NCI-H2196 (cell line): Measurements from ENCODE around the gene TVP23B.
"Not testable (repeated sequence)": the region's sequence is repeated elsewhere in the genome, so short reads cannot be mapped to it uniquely, and the experiment has no call there.

Experiments
- DNase-seq: peaks from one replicate; lab custom pipeline; 2025; ENCODE audit not compliant: unreplicated experiment; lab: John Stamatoyannopoulos, UW

The TVP23B gene

DNA sequence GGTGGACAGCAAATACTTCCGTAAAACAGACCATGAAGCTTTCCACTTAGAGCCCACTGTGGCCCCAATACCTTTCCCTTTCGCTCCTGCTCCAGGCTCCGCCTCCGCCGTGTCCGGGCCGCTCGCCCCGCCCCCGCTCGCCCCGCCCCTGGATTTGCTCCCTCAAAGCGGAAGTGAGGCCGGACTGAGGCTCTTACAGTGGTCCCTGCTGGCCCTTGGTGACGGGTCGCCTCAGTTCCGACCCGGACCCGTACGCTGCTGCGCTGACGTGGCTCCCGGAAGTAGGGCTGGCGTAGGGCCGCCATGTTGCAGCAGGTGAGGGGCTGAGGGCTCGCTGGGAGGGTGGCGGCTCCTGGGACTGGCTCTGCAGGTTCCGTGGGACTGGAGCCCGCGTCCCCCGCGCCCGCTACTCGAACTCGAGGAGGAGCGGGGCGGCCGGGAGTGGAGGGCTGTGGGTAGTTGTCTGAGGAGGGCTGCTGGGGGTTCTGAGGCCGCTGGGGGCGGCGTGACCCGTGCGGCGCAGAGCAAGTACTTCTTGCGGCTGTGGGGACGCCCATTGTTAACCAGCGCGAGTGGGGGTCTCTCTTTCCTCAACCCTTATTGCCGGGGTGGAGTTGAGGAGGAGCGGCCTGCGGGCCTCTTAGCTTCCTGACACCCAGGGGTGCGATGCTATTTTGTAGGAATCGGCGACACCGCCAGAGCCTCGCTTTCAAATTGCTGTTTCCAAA is at the start of gene TVP23B:
TVP23B (plus strand) TSS at position 193 of the 728 bp plus-strand sequence; CDS start at position 304, 111 bp downstream.
- peak; percentile 79 for DNase-seq

DNA sequence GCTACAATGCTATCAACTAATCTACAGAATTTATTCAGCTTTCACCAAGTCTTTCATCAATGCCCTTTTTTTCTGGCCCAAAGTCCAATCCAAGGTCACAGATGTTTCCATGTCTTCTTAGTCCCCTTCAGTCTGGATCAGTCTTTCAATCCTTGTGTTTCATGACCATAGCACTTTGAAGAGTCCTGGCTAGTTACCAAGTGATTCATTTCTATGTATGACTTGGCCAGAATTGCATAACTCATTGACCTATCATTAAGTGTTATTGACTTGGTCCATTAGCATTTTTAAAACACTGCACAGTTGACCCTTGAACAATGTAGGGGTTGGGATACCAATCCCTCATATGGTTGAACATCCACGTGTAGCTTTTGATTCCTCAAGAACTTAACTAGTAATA is 48.5 kb upstream of the TVP23B start:
- DNase-seq = not testable (repeated sequence)

DNA sequence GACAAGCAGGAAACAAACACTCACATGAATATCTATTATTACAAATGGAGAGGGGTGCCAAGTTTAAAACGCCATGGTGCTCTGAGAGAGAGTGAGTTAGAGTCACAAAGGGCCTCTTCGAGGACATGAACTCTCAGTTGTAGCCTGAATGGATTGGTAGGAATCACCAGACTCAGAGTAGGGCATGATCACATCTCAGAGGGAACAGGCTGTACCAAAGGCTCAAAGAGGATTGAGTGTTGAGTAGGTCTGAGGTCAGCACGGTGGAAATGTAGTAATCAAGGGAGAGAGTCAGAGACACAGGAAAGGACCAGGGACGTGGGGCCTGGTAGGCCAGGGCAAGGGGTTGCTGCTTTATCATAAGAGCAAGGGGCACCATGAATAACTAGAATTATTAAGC is 47.6 kb upstream of the TVP23B start:
- DNase-seq = not testable (repeated sequence)

GRCh38 chr17:18739616-18740391 is 41.2 kb upstream of the TVP23B start:
- DNase-seq = not testable (repeated sequence)

- DNase-seq = not testable (repeated sequence)
Observed at GRCh38 chr17:18741228-18741627, 39.8 kb upstream of the TVP23B start.

- not testable (repeated sequence) for DNase-seq
Observed at GRCh38 chr17:18743699-18744421, 37.1 kb upstream of the TVP23B start, which contains the start of gene FBXW10. TSS of gene FBXW10 (plus strand) at chr17:18744054. CDS start at chr17:18744245, 191 bp downstream.

- DNase-seq = not testable (repeated sequence)
Observed at GRCh38 chr17:18744726-18745125, 36.3 kb upstream of the TVP23B start.

GRCh38 chr17:18746551-18746950 is 34.4 kb upstream of the TVP23B start:
- DNase-seq = not testable (repeated sequence)

DNA sequence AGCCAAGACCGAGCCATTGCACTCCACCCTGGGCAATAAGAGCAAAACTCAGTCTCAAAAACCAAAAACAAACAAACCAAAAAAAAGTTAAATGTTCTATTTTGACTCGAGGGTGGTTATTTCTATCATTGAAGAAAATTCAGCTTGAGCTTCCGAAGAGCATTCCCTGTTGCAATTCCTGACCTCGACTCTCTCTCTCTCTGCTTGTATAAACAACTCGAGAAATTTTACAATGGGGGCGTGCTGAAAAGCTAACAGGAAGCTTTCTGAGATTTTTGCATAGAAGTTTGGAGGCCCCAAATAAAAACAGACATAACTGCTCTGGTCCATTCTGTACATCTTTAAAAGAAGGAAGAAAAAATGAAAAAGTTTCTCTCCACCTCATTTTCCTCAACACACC is 33.5 kb upstream of the TVP23B start:
- not testable (repeated sequence) for DNase-seq

GRCh38 chr17:18750242-18750641 is 30.7 kb upstream of the TVP23B start:
- not testable (repeated sequence) for DNase-seq

- DNase-seq = not testable (repeated sequence)
Observed at GRCh38 chr17:18753829-18754409, 27.1 kb upstream of the TVP23B start.

- DNase-seq = not testable (repeated sequence)
Observed at GRCh38 chr17:18755969-18756368, 25.0 kb upstream of the TVP23B start.

DNA sequence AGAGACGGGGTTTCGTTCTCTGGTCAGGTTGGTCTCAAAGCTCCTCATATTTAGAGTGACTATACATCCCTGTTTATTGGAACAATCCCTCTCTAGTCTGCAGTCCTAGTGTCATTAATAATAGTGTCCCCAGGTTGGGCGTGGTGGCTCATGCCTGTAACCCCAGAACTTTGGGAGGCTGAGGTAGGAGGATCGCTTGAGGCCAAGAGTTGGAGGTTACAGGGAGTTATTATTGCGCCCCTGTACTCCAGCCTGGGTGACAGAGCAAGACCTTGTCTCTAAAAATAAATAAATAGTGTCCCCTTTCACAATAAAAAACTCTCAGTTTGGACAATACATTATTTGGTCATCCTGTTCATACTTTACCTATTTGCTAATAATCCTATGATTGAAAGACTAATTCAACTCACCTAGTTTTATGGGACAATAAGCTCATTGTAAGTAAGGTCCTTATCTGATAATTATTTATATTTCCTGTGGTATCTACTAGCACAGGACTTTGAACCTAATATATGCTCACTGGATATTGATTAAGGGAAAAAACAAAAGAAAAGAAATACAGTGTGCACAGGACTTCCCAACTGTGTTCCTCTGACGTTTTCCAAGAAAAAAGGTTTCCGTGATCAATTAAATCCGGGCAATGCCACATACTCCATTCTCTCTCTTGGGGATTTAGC is 23.5 kb upstream of the TVP23B start:
- DNase-seq = not testable (repeated sequence)

DNA sequence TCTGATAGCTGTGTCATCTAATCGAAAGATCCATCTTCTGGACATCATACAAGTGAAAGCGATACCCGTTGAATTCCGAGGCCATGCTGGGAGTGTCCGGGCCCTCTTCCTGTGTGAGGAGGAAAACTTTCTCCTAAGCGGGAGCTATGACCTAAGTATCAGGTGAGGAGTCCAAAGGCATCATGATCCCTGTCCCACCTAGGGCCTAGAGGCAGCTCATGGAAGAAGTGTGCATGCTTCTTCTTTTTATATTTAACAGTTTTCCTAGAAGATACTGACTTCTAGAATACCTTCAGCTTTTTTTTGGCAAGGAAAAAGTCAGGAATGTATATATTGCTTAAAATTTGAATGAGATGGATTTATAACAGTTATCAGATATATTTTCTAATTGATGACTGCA is 22.6 kb upstream of the TVP23B start:
- DNase-seq = not testable (repeated sequence)

- not testable (repeated sequence) for DNase-seq
Observed at GRCh38 chr17:18760221-18760620, 20.8 kb upstream of the TVP23B start.

DNA sequence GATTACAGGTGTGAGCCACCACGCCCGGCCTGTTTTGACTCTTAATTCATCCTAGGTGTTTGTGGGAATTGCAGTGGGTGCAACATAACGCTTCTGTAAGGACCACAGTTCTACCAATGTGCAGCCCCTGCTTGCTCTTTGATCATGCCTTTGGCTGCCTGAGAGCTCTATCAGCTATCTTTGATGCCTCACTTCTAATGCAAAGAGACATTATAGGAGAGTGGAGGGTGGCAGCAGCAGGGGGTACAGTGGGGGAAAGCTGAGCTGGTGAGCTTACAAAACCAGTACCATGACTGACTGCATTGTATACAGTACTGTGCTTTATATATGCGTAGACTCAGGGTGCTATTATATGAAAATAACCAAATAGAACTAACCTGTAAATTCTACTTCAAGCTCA is 10.4 kb upstream of the TVP23B start:
- DNase-seq = not testable (repeated sequence)

DNA sequence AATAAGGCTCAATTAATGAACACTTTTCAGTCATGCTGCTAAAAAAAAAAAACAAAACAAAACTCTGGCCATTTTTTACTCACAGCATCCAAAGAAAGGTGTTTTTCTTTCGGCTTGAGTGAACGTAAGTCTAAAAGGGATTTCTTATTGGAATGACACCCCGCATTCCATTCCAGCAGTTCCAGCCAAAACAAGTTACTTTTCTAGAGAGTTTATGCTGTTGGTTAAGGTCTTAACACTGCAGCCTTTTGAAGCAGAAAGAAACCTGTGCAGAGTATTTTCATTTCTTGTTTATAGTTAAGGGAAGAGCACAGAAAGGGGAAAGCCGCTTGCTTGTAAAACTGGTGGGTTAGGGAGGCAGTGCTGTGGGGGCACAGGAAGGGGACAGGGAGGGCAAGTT is 9.9 kb upstream of the TVP23B start:
- DNase-seq = not testable (repeated sequence)

GRCh38 chr17:18772471-18772870 is 8.5 kb upstream of the TVP23B start:
- DNase-seq = no peak

GRCh38 chr17:18781805-18782204 is 822 bp downstream of the TVP23B start:
- not testable (repeated sequence) for DNase-seq

GRCh38 chr17:18785933-18786332 is 5.0 kb downstream of the TVP23B start:
- DNase-seq = not testable (repeated sequence)
